ENCODE data around the gene VASP. TPM values are rescaled to one million over a fixed set of nuclear protein-coding genes. Genes with fewer than 3 reads are reported as not detected.
A peak's percentile ranks its signal among the peaks of the same experiment; 100 is the strongest.

VASP gene
- total and polyA plus RNA-seq, 2 of the 13 experiments (the other 11 are each of a cell fraction or from before 2014, with no cell fraction given) = 41.8 to 67.1 TPM

- TF ChIP-seq ZBTB14 (CRISPR knock-in tag; IDR thresholded peaks at IDR 0.05) (0 out of 2 replicates have a peak, but pooled peaks have one; percentile 2), TAF1 (CRISPR knock-in tag; IDR thresholded peaks at IDR 0.05) (no peak)
- TF ChIP-seq, protein P1, sequence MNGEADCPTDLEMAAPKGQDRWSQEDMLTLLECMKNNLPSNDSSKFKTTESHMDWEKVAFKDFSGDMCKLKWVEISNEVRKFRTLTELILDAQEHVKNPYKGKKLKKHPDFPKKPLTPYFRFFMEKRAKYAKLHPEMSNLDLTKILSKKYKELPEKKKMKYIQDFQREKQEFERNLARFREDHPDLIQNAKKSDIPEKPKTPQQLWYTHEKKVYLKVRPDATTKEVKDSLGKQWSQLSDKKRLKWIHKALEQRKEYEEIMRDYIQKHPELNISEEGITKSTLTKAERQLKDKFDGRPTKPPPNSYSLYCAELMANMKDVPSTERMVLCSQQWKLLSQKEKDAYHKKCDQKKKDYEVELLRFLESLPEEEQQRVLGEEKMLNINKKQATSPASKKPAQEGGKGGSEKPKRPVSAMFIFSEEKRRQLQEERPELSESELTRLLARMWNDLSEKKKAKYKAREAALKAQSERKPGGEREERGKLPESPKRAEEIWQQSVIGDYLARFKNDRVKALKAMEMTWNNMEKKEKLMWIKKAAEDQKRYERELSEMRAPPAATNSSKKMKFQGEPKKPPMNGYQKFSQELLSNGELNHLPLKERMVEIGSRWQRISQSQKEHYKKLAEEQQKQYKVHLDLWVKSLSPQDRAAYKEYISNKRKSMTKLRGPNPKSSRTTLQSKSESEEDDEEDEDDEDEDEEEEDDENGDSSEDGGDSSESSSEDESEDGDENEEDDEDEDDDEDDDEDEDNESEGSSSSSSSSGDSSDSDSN (CRISPR knock-in tag; IDR thresholded peaks at IDR 0.05) = 0 out of 2 replicates have a peak, but pooled peaks have one; percentile 16
Observed at GRCh38 chr19:45468159-45468651, 39.1 kb upstream of the VASP start (continued).

- WGBS (ENCODE audit: low lambda C conversion rate) = 2% methylated on average over 9 of the region's 19 CpGs
- H3K79me2 ChIP-seq (ENCODE audit: insufficient read depth, low read length) = no peaks in the 10 kb centered on the region
- intact Hi-C loops (cut with micrococcal nuclease; ENCODE audit: unreplicated experiment) (no loop called here), in situ Hi-C loops (cut with HindIII; ENCODE audit: extremely low pct_ligation_motif_present, low pct_unique_long_range_greater_than_20kb) (no loop called here)
- peak overlapping the region; percentile 94 for H3K9ac ChIP-seq (ENCODE audit: insufficient read depth, low read depth, low read length)
- FAIRE-seq (no peak), DNase-seq (ENCODE audit: low spot score) (no peak), ATAC-seq (peak; percentile 55)
- H4K20me1 ChIP-seq (ENCODE audit: insufficient read depth, low read length) = peaks cover 5% of the 10 kb centered on the region; the same call in 1 of the 2 replicates
- POLR2A ChIA-PET = interaction anchor here (1.0 to 4.1 kb wide), 8 partner anchors 10 to 209 kb away, joined by 3 to 40 read pairs (median 8); partner anchors contain the start of gene ERCC1
- H3K4me3 ChIP-seq (replicated peaks in 1 of 3; ENCODE audit: insufficient read depth in 1 of 3, low read depth in 2 of 3, low read length in 3 of 3) = peak overlapping the region; percentile 76 to 91 (median 89)
- BruUV-seq (replicated peaks) = TSS peak; percentile 96
- H3K4me1 ChIP-seq (ENCODE audit: insufficient read depth, low read length) = peaks cover 28% of the 10 kb centered on the region
- peak overlapping the region; percentile 96 for H3K27ac ChIP-seq (ENCODE audit: extremely low read length, insufficient read depth, low read length)
- CTCF ChIA-PET (ENCODE audit: low intra/inter-chr PET ratio, low total read pairs) = no interaction called here
- H3K4me2 ChIP-seq (ENCODE audit: low read depth, low read length) = peak overlapping the region; percentile 99
- no peaks in the 10 kb centered on the region for H3K36me3 ChIP-seq (replicated peaks in 1 of 2; ENCODE audit: control insufficient read depth in 1 of 2, insufficient read depth in 2 of 2, low read length in 2 of 2)
- no peak overlapping the region for H2AFZ ChIP-seq (ENCODE audit: low read length)
- H3K9me3 ChIP-seq (ENCODE audit: low read length) = no peaks in the 10 kb centered on the region
- peaks cover 0 to 3% of the 10 kb centered on the region in 2 experiments; a peak in 2 of 5 replicates for H3K27me3 ChIP-seq (ENCODE audit: control insufficient read depth in 1 of 2, insufficient read depth in 2 of 2, low read length in 2 of 2)
- TF ChIP-seq HOXA5 (CRISPR knock-in tag; IDR thresholded peaks at IDR 0.05) (0 out of 2 replicates have a peak, but pooled peaks have one; percentile 35), NCOA5 (CRISPR knock-in tag; IDR thresholded peaks at IDR 0.05) (no peak), ZFP82 (CRISPR knock-in tag; IDR thresholded peaks at IDR 0.05; ENCODE audit: borderline replicate concordance) (0 out of 2 replicates have a peak, but pooled peaks have one; percentile 41), NONO (IDR thresholded peaks at IDR 0.05) (no peak), NONO (CRISPR knock-in tag; conservative IDR thresholded peaks at IDR 0.05) (peak; percentile 44)
- TF ChIP-seq, protein P2, sequence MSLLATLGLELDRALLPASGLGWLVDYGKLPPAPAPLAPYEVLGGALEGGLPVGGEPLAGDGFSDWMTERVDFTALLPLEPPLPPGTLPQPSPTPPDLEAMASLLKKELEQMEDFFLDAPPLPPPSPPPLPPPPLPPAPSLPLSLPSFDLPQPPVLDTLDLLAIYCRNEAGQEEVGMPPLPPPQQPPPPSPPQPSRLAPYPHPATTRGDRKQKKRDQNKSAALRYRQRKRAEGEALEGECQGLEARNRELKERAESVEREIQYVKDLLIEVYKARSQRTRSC (CRISPR knock-in tag; IDR thresholded peaks at IDR 0.05; ENCODE audit: low read depth) = no peak
- TF ChIP-seq, protein P3, sequence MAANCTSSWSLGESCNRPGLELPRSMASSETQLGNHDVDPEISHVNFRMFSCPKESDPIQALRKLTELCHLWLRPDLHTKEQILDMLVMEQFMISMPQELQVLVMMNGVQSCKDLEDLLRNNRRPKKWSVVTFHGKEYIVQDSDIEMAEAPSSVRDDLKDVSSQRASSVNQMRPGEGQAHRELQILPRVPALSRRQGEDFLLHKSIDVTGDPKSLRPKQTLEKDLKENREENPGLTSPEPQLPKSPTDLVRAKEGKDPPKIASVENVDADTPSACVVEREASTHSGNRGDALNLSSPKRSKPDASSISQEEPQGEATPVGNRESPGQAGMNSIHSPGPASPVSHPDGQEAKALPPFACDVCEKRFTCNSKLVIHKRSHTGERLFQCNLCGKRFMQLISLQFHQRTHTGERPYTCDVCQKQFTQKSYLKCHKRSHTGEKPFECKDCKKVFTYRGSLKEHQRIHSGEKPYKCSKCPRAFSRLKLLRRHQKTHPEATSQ (CRISPR knock-in tag; IDR thresholded peaks at IDR 0.05; ENCODE audit: borderline replicate concordance) = no peak
- TF ChIP-seq, protein P4, sequence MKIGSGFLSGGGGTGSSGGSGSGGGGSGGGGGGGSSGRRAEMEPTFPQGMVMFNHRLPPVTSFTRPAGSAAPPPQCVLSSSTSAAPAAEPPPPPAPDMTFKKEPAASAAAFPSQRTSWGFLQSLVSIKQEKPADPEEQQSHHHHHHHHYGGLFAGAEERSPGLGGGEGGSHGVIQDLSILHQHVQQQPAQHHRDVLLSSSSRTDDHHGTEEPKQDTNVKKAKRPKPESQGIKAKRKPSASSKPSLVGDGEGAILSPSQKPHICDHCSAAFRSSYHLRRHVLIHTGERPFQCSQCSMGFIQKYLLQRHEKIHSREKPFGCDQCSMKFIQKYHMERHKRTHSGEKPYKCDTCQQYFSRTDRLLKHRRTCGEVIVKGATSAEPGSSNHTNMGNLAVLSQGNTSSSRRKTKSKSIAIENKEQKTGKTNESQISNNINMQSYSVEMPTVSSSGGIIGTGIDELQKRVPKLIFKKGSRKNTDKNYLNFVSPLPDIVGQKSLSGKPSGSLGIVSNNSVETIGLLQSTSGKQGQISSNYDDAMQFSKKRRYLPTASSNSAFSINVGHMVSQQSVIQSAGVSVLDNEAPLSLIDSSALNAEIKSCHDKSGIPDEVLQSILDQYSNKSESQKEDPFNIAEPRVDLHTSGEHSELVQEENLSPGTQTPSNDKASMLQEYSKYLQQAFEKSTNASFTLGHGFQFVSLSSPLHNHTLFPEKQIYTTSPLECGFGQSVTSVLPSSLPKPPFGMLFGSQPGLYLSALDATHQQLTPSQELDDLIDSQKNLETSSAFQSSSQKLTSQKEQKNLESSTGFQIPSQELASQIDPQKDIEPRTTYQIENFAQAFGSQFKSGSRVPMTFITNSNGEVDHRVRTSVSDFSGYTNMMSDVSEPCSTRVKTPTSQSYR (CRISPR knock-in tag; IDR thresholded peaks at IDR 0.05; ENCODE audit: borderline replicate concordance) = 0 out of 2 replicates have a peak, but pooled peaks have one; percentile 34
Observed at GRCh38 chr19:45468803-45469131, 38.5 kb upstream of the VASP start.
